Kidney epithelial cell (primary cell): Measurements from ENCODE around the gene ZNF541. TPM values are rescaled to one million over a fixed set of nuclear protein-coding genes. Genes with fewer than 3 reads are reported as not detected.

Source experiments
- DNase-seq: peaks from one replicate; pipeline ENCODE4 v3.0.0-alpha.2; 2010; ENCODE audit warnings: low read depth
- H3K27me3 ChIP-seq: 2 replicates; pipeline ENCODE4 v1.6.0; 2011; ENCODE audit warnings: low read length; ENCODE audit not compliant: control insufficient read depth, insufficient read depth
- H3K36me3 ChIP-seq: 2 replicates; pipeline ENCODE4 v1.5.1; 2011; ENCODE audit warnings: low read length; ENCODE audit not compliant: control insufficient read depth, insufficient read depth
- H3K4me3 ChIP-seq: 2 replicates; pipeline ENCODE4 v1.5.1; 2011; ENCODE audit warnings: low read depth, mild to moderate bottlenecking, control low read depth, low read length
- CTCF ChIP-seq: IDR thresholded peaks from 2 replicates; pipeline ENCODE4 v1.5.1; 2011; ENCODE audit warnings: mild to moderate bottlenecking, moderate library complexity, low read length, control low read depth, inconsistent platforms; ENCODE audit not compliant: insufficient read depth, poor library complexity, severe bottlenecking
- total RNA-seq: library from RNA; depleted of rRNA; stranded (reverse); fragments of >200 nt; gene quantifications from 2 replicates; pipeline ENCODE4 v1.2.3, GENCODE V29; 2015

The ZNF541 gene
- total RNA-seq, 1 donor from 2014 or later: not detected

GRCh38 chr19:47608969-47609905, 36.3 kb upstream of the ZNF541 start, which contains the start of gene BICRA:
Gene BICRA, plus strand, starts transcription at chr19:47609134. Its CDS starts 64,441 bp downstream, at chr19:47673575.
- no peak for DNase-seq
- no peaks in the 10 kb centered on the region for H3K27me3 ChIP-seq
- no peaks in the 10 kb centered on the region for H3K36me3 ChIP-seq
- peak within 1 kb of the TSS; percentile 98 for H3K4me3 ChIP-seq
- no peak for TF ChIP-seq CTCF

GRCh38 chr19:47608074-47608918, 35.3 kb upstream of the ZNF541 start:
- Histone ChIP-seq H3K36me3 (no peaks in the 10 kb centered on the region), H3K4me3 (peak overlapping the region; percentile 98), H3K27me3 (no peaks in the 10 kb centered on the region)
- DNase-seq: no peak
- peak; percentile 29 for TF ChIP-seq CTCF

- TF ChIP-seq CTCF: no peak
- Histone ChIP-seq H3K27me3 (no peaks in the 10 kb centered on the region), H3K4me3 (peak overlapping the region; percentile 98), H3K36me3 (no peaks in the 10 kb centered on the region)
- DNase-seq: no peak
These were observed 34.7 kb upstream of the ZNF541 start for GRCh38 chr19:47607564-47608073.

- no peaks in the 10 kb centered on the region for H3K27me3 ChIP-seq
- DNase-seq: no peak
- H3K36me3 ChIP-seq: no peaks in the 10 kb centered on the region
- H3K4me3 ChIP-seq: no peak overlapping the region
- TF ChIP-seq CTCF: no peak
These were observed 31.0 kb upstream of the ZNF541 start for GRCh38 chr19:47603706-47604565.

- Histone ChIP-seq H3K36me3 (no peaks in the 10 kb centered on the region), H3K4me3 (peak overlapping the region; percentile 63), H3K27me3 (no peaks in the 10 kb centered on the region)
- no peak for TF ChIP-seq CTCF
- DNase-seq: no peak
These were observed 28.4 kb upstream of the ZNF541 start for GRCh38 chr19:47601180-47601904.
